Hepatocyte (in vitro differentiated cells): Measurements from ENCODE around the gene ADCY4. TPM values are rescaled to one million over a fixed set of nuclear protein-coding genes. Genes with fewer than 3 reads are reported as not detected.

Source experiments
- DNase-seq: peaks from one replicate; pipeline ENCODE4 v3.0.0-alpha.2; 2016; ENCODE audit warnings: low spot score
- H2AFZ ChIP-seq: fragments of 200-600 bp; sonication (generic); 2 replicates; pipeline ENCODE4 v1.6.0; 2016; ENCODE audit warnings: antibody characterized with exemption, mild to moderate bottlenecking
- H3K27ac ChIP-seq: fragments of 200-600 bp; sonication (generic); 2 replicates; pipeline ENCODE4 v1.5.1; 2016; ENCODE audit warnings: mild to moderate bottlenecking
- H3K27me3 ChIP-seq: fragments of 200-600 bp; sonication (generic); 2 replicates; pipeline ENCODE4 v1.6.1; 2016
- H3K36me3 ChIP-seq: fragments of 200-600 bp; sonication (generic); replicated peaks from 2 replicates; pipeline ENCODE4 v1.5.1; 2016; ENCODE audit warnings: low read depth; ENCODE audit not compliant: insufficient read depth
- H3K4me1 ChIP-seq: fragments of 200-600 bp; sonication (generic); 2 replicates; pipeline ENCODE4 v1.5.1; 2016; ENCODE audit warnings: mild to moderate bottlenecking, moderate library complexity; ENCODE audit not compliant: insufficient read depth
- H3K4me2 ChIP-seq: fragments of 200-600 bp; sonication (generic); 2 replicates; pipeline ENCODE4 v1.6.0; 2016
- H3K4me3 ChIP-seq: fragments of 200-600 bp; sonication (generic); 2 replicates; pipeline ENCODE4 v1.5.1; 2016; ENCODE audit warnings: mild to moderate bottlenecking
- H3K79me2 ChIP-seq: fragments of 200-600 bp; sonication (generic); 2 replicates; pipeline ENCODE4 v1.6.0; 2017; ENCODE audit warnings: mild to moderate bottlenecking
- H3K9me2 ChIP-seq: fragments of 200-600 bp; sonication (generic); replicated peaks from 2 replicates; pipeline ENCODE4 v1.6.0; 2017; ENCODE audit warnings: mild to moderate bottlenecking; ENCODE audit not compliant: insufficient read depth
- H3K9me3 ChIP-seq: fragments of 200-600 bp; sonication (generic); 2 replicates; pipeline ENCODE4 v1.5.1; 2016; ENCODE audit warnings: low read depth, mild to moderate bottlenecking
- H4K20me1 ChIP-seq: fragments of 200-600 bp; sonication (generic); 2 replicates; pipeline ENCODE4 v1.6.0; 2016; ENCODE audit warnings: mild to moderate bottlenecking; ENCODE audit not compliant: insufficient read depth, poor library complexity, severe bottlenecking
- CTCF ChIP-seq: fragments of 200-600 bp; sonication (generic); IDR thresholded peaks from 2 replicates; pipeline ENCODE4 v1.5.1; 2016; ENCODE audit warnings: antibody characterized with exemption, mild to moderate bottlenecking; ENCODE audit not compliant: poor library complexity
- EZH2 ChIP-seq: fragments of 200-600 bp; sonication (generic); IDR thresholded peaks from 2 replicates; pipeline ENCODE4 v1.6.1; 2016; ENCODE audit warnings: antibody characterized with exemption, mild to moderate bottlenecking, borderline replicate concordance
- EZH2phosphoT487 ChIP-seq: fragments of 200-600 bp; sonication (generic); IDR thresholded peaks from one replicate; pipeline ENCODE4 v1.6.1; 2018; ENCODE audit warnings: antibody characterized with exemption, mild to moderate bottlenecking, low read depth, moderate library complexity; ENCODE audit not compliant: unreplicated experiment, severe bottlenecking
- WGBS: methylation state at CpG from one replicate; pipeline ENCODE4 v1.1.6; 2016; ENCODE audit warnings: low lambda C conversion rate; ENCODE audit errors: missing lambda C conversion rate; 5-methylcytosine and 5-hydroxymethylcytosine counted together
- polyA plus RNA-seq: library from polyadenylated mRNA; unstranded; fragments of >200 nt; fragmentation: Nextera tagmentation; extraction: Ambion mirVana; gene quantifications from 2 replicates; pipeline ENCODE4 v1.2.1, GENCODE V29; 2016
- total RNA-seq: library from RNA; depleted of rRNA; stranded (reverse); fragments of >200 nt; gene quantifications from 2 replicates; pipeline ENCODE4 v1.2.3, GENCODE V29; 2014

The ADCY4 gene
- total and polyA plus RNA-seq, 2 experiments from 2014 or later: 0.63 to 1.3 TPM

GRCh38 chr14:24351517-24351916 lies 16.6 kb upstream of the ADCY4 start:
- Histone ChIP-seq H3K27me3 (peaks cover 2% of the 10 kb centered on the region), H4K20me1 (no peaks in the 10 kb centered on the region), H3K79me2 (no peaks in the 10 kb centered on the region), H3K27ac (no peak overlapping the region), H3K9me2 (no peaks in the 10 kb centered on the region), H3K4me2 (no peak overlapping the region), H2AFZ (no peak overlapping the region), H3K4me3 (no peak overlapping the region), H3K4me1 (no peaks in the 10 kb centered on the region), H3K36me3 (no peaks in the 10 kb centered on the region), H3K9me3 (no peaks in the 10 kb centered on the region)
- WGBS: 19% methylated on average over 4 of the region's 4 CpGs
- TF ChIP-seq EZH2phosphoT487 (no peak), EZH2 (no peak), CTCF (no peak)
- no peak for DNase-seq

- TF ChIP-seq EZH2 (no peak), EZH2phosphoT487 (no peak), CTCF (no peak)
- WGBS: 78% methylated on average over 5 of the region's 5 CpGs
- DNase-seq: no peak
- Histone ChIP-seq H3K4me1 (no peaks in the 10 kb centered on the region), H3K4me3 (no peak overlapping the region), H3K79me2 (no peaks in the 10 kb centered on the region), H3K27me3 (peaks cover 2% of the 10 kb centered on the region), H3K36me3 (no peaks in the 10 kb centered on the region), H3K9me3 (no peaks in the 10 kb centered on the region), H4K20me1 (no peaks in the 10 kb centered on the region), H3K9me2 (no peaks in the 10 kb centered on the region), H3K4me2 (no peak overlapping the region), H3K27ac (no peak overlapping the region), H2AFZ (no peak overlapping the region)
Measured at GRCh38 chr14:24349742-24350141, 14.9 kb upstream of the ADCY4 start.

- peaks cover 2% of the 10 kb centered on the region for H3K27me3 ChIP-seq
- no peaks in the 10 kb centered on the region for H3K9me3 ChIP-seq
- no peak overlapping the region for H3K4me2 ChIP-seq
- H3K79me2 ChIP-seq: no peaks in the 10 kb centered on the region
- TF ChIP-seq CTCF (no peak), EZH2phosphoT487 (no peak), EZH2 (no peak)
- no peaks in the 10 kb centered on the region for H4K20me1 ChIP-seq
- H3K27ac ChIP-seq: no peak overlapping the region
- H3K36me3 ChIP-seq: no peaks in the 10 kb centered on the region
- H3K9me2 ChIP-seq: no peaks in the 10 kb centered on the region
- DNase-seq: no peak
- H3K4me1 ChIP-seq: no peaks in the 10 kb centered on the region
- 88% methylated on average over 2 of the region's 2 CpGs for WGBS
- H2AFZ ChIP-seq: no peak overlapping the region
- H3K4me3 ChIP-seq: no peak overlapping the region
Measured at GRCh38 chr14:24348186-24348585, 13.3 kb upstream of the ADCY4 start.

GRCh38 chr14:24347134-24347533 lies 12.3 kb upstream of the ADCY4 start:
- Histone ChIP-seq H3K36me3 (no peaks in the 10 kb centered on the region), H3K27ac (no peak overlapping the region), H3K4me1 (no peaks in the 10 kb centered on the region), H3K9me3 (no peaks in the 10 kb centered on the region), H3K79me2 (no peaks in the 10 kb centered on the region), H3K27me3 (peaks cover 2% of the 10 kb centered on the region), H3K4me3 (no peak overlapping the region), H3K9me2 (no peaks in the 10 kb centered on the region), H3K4me2 (no peak overlapping the region), H4K20me1 (no peaks in the 10 kb centered on the region), H2AFZ (no peak overlapping the region)
- 29% methylated on average over 1 of the region's 1 CpG for WGBS
- no peak for DNase-seq
- TF ChIP-seq CTCF: no peak
- TF ChIP-seq EZH2: no peak
- TF ChIP-seq EZH2phosphoT487: no peak
